SW480 (cell line): ENCODE results near the gene SULF2.

Experiments
- DNase-seq: peaks from one replicate; pipeline ENCODE4 v3.0.0-alpha.2; 2016; ENCODE audit warnings: low spot score

SULF2 gene

DNA sequence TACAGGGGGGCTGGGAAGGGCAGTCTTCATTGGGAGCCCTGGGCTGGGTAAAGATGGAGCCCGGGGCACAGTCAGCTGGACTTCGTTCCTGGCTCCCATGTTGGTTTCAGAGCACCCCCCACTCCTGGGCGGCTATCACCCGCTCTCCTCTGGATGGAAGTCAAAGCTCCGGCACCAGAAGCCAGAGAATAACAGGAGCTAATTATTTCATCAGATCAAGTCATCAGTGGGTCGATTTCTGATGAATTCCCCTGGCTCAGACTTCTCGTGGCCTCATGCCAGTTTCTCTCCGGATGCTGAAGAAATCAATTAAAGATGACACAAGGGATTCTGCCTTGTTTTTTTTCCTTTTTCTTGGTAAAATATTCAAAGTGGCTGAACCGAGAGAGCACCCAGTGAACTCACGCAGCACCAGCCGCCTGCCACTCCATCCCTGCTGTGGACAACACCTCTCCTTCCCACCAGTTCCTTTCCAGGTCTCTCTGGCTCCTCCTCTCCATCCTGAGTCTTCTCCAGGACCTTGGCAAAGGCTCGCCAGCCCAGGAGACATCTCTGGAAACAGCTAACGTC lies 22.5 kb downstream of the SULF2 start:
- DNase-seq, result no peak

DNA sequence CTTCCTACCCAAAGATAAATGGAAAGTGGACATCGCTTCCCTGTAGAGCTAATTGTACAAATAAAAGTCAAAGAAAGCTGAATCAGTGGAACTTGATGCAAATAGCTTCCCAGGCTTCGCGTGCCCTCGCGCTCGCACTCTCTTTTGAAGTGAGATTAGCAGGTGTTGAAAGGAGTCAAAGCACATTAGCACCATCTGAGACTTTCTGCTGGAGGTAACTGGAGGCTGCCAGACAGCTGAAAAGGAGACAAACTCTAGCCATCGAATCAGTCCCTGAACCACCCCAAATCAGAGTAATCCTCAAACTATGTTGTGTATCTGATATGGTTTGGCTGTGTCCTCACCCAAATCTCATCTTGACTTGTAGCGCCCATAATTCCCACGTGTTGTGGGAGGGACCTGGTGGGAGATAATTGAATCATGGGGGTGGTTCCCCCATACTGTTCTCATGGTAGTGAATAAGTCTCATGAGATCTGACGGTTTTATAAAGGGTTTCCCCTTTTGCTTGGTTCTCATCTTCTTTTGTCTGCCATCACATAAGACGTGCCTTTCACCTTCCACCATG lies 23.7 kb downstream of the SULF2 start:
- no peak for DNase-seq

DNA sequence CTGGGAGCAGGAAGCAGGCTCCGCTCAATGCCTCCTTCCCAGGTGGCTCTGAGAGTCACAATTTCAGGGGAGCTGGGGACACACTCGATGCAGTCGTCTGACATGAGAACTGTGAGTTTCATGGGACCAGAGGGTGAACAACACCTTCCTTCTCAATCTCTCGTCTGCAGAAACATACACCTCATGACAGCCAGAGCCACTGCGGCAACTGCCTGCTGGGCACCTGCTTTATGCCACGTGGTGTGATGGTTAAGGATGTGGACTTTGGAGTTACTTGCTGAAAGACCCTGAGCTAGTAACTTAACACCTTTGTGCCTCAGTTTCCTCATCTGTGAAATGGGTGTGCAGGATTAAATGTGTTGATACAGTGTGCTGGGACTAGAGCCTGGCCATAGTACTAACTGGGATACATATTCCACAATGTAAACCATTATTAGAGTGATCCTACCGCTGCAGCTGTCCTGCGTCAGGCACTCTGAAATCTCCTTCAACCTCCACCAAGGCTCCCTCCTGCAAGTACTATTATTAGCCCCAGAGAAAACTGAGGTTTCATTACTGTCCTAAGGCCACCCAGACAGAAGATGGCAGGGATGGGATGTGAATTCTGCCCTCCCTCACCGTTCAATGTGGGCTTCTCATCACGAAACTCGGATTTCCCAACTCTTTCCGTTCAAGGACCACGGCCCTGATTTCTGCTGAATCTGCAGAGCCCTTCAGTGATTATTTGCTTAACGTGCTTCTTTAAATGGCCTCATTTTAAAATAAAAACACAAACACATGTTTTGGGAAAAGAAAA lies 24.4 kb downstream of the SULF2 start:
- no peak for DNase-seq

DNA sequence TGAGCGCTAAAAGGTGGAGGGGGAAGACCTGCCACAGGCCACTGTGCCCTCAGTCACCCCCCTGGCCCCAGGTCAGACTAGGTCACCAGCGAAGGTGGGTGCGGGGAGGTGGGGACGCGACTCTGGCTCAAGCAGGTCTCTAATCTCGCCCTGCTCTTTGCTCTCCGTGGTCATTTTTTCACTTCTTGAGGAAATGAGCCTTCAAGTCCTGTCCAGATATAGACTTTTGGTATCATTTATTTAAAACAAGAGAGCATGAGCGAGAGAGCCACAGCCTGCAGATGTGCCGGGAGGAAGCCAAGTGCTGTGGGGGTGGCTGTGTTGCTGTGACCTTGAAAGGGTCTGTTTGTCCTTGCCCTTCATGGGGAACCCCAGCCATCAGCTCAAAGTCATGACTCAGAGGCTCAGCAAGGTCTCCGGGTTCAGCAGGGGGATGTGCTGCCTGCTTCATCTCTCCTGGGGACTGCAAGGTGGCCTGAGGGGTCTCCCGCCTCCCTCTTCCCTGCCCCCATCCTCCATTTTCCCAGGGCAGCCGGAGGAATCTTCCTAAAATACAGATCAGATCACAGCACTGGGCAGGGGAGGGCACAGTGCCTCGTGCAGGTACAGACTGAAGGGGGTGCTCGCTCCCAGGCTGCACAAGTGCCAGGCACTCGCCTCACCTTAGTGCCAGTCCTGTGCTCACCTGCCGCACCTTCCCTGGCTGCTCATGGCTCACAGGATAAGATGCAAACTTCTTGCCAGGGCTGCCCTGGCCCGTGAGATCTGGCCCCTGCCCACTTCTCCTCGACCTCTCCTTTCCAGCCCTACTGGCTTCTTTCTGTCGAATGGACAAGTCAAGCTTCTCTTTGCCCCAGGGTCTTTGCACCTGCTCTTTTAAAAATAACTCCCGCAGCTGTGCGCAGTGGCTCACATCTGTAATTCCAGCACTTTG lies 26.5 kb downstream of the SULF2 start:
- DNase-seq, result no peak

DNA sequence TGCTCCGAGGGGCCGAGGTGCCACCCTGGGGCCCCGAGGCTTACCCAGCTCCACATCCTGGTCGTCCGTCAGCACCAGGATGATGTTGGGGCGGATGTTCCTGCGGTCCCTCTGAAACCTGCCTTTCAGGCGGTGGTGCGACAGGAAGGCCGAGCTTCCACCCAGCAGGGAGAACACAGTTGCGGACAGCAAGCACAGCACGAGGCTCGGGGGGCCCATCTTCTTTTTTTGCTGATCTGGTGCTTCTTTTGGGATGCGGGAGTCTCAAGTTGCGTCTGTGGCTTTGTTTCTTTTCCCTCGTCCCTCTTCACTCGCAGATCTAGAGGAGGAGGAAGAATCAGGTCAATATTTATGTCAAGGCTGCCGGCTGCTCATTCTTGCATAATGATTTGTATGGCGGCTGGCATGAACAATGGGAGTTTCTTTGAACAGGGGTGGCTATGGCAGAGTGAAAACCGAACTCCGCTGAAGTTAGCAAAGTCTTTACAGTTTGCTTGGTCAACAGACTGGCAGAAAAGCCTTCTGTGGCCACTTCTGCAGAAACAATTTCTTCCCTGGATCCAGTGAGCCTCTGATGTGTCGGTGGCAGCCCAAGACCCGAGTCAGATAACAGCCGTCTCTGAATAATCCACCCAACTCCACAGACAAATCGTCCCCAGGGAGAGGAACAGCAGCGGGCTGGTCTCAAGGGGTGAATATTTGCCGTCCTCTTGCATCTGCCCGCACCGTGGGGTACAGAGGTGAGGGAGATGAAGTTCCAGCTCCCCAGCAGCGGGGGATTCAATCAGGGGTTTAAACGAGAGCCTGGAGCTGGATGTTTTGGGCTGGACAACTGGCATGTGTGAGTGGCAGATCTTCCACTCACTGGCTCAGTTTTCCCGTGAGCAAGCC lies 27.9 kb downstream of the SULF2 start:
- no peak for DNase-seq

DNA sequence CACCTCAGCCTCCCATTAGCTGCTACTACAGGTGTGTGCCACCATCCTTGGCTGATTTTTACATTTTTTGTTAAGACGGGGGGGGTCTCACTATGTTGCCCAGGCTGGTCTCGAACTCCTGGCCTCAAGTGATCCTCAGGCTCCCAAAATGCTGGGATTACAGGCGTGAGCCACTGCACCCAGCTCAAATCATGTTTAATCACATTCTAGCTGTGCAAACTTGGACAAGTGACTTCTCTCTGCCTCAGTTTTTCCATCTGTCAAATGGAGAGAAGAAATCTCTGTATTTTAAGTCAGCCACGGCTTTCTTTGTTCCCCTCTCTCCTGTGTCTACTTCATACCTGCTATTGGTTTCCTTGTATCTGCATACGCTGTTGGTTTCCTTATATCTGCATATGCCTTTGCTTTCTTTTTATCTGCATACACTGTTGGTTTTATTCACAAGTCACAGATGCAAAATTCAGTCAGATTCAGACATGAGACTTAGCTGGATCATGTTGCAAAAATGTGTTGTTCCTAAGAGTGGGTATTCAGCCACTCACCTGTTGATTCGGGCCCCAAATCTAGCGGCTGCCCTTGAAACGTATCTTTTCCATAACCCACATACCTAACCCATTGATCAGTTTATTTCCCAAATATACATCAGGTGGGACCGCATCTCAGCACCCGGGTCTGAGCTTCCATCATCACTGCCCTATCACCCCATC lies 30.2 kb downstream of the SULF2 start:
- DNase-seq, result no peak

DNA sequence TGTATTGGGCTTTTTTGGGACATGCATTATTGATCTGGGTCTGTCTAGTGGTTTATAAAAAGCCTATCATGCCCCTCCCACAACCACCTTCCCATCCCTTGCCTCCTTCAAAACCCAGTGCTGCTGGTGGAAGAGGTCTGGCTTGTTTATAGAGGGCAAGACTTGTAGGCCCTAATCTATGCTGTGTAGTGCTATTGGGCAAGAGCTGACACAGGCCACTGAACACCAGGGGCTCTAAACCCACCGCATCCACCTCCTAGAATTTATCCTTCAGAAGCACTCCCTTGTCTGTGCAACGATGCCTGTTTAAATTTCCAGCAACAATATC lies 30.9 kb downstream of the SULF2 start:
- DNase-seq, result no peak

DNA sequence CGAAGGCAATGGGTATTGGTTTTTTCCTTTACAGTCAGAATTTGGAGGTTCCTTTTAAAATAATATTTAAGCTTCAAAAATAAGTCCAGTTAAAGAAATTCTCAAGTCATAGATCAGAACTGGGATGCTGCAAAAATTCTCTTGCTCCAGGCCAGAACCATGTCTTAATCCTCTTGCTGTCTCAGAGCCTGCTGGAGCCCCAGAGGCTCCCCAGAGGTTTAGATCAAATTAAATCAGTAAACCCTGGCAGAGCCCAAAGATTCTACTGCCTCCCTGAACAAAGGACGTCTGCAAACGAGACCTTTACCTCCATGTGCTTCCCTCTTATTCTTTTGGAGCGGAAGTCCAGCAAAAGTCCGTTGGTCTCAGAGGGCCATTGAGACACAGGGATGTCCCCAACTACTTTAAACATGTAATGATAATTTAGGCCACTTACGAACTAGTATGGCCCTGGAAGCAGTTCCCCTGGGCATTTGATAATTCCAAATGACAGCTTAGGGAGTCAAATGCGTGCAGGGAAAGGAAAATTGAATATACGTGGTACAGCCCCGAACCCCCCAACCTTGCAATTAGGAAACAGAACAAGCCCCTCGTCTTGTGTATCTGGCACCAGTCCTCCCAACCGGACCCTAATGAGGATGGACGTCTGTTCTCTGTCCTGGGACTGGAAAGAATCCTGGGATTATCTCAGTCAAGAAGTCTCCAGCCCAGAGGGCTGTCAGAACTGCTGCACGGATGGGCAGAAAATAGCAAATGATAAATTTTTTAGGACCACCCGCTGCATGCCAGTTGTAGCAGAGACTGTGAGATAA lies 31.5 kb downstream of the SULF2 start:
- DNase-seq, result no peak

DNA sequence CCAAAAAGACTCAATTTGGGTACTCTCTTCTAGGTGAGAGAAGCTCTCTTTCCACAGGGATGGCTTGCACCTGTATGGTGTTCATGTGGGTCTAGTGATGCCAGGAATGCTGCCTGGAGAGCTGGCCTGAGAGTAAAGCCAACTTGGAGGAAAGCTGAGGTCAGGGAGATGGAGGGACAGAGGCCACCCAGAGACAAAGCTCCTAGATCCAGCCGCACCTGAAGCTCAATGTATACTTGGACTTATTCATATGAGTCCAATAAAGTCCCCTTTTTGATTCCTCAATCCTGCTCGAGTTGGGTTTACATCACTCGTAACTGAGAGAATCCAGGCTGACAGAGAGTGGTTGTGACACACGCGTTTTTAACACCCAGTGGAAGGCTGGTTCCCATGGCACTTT lies 33.8 kb downstream of the SULF2 start:
- no peak for DNase-seq

DNA sequence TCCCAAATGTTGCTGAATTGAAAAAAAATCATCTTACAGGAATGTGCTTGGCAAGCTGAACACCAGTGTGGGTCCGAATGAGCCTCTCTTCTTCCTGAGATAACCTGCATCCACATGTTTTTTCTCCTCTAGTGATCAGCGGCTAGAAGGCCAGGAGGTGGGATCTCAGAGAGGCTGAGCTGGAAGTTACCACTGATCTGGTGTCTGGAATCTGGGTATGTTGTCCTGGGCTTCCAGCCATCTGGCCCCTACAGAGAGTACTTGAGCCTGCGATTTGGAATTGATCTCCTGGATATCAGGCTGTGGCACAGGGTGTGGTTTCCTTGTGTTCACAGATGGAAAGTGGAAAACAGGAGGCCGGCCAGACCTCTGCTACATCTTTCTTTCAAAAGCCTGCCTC lies 35.9 kb downstream of the SULF2 start:
- DNase-seq, result no peak

DNA sequence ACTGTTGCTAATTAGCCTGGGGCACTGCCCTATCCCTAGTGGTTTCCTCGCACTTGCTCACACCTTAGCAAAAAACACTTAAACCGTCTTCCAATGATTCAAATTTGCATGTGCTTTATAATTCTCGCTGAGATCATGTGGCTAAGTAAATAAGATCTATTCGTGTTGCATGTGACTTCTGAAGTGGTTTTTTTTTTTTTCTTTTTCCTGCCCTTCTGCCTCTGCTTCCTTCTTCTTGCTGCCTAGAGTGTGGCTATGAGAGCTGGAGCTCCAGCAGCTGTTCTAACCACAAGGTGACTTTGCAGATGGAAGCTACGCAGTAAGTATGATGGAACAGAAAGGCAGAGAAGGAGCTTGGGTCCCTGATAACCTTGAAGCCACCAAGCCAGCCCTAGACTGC lies 36.5 kb downstream of the SULF2 start:
- no peak for DNase-seq

DNA sequence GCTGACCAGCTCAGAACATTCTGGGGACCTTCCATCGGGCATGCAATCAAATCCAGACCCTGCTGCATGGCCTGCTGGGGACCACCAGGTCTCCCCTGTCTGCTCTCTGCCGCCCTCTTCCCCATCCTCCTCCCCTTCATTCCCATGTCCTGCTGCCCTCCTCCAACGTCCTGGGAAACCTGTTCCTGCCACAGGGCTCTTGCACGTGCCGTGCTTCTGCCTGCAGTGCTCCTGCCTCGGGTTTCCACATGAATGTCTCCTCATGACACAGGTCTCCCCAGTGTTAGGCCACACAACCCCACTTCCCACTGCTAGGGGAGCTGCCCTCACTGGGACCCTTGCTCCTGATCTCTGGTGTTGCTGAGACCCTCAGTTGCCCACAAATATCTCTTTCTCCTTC lies 37.2 kb downstream of the SULF2 start:
- no peak for DNase-seq

DNA sequence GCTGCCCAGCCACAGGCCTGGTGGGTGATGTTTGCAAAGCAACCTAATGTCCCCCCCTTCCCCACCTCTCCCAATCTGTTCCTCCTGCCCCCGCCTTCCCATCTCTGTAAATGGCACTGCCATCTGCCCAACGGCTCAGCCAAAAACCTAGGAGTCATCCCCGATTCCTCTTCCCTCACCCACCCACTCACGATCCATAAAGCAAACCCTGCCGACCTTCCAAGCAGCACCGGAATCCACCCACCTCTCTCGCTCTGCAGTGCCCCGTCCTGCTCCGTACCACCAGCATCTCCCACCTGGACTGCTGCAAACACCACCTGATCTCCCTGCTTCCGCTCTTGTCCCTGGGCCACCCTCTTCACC lies 37.6 kb downstream of the SULF2 start:
- DNase-seq, result no peak

DNA sequence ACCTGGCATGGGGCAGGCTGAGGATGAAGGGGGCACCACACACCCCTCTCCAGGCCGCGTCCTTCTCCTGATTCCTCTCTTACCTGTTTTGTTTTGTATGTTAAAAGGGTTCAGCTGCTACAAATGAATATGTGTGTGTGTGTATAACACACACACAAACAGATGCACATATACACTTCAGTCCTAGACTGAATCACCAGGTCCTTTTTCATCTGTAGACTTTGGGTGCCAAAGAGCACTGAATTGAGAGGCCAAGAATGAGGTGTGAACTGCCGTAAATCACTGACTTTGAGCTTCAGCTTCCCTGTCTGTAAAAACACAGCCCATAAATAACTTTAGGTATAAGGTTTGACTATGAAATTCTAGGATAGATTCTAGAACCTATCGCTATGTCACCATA lies 40.5 kb downstream of the SULF2 start:
- no peak for DNase-seq

DNA sequence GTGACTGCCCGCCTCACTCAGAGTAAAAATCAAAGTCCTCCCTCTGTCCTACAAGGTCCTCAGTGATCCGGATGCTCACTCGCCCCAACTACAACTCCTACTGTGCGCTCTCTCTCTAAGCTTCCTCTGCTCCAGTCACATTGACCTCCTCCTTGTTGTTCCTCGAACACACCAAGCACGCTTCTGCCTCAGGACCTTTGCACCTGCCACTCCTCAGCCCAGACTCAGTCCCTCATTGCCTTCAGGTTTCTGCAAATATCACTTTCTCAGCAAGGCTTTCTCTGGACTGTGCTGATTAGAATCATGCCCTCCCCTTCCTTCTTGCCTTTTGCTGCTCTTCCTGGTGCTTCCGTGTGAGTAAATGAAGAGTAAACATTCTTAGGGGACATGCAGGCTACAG lies 41.6 kb downstream of the SULF2 start:
- no peak for DNase-seq

DNA sequence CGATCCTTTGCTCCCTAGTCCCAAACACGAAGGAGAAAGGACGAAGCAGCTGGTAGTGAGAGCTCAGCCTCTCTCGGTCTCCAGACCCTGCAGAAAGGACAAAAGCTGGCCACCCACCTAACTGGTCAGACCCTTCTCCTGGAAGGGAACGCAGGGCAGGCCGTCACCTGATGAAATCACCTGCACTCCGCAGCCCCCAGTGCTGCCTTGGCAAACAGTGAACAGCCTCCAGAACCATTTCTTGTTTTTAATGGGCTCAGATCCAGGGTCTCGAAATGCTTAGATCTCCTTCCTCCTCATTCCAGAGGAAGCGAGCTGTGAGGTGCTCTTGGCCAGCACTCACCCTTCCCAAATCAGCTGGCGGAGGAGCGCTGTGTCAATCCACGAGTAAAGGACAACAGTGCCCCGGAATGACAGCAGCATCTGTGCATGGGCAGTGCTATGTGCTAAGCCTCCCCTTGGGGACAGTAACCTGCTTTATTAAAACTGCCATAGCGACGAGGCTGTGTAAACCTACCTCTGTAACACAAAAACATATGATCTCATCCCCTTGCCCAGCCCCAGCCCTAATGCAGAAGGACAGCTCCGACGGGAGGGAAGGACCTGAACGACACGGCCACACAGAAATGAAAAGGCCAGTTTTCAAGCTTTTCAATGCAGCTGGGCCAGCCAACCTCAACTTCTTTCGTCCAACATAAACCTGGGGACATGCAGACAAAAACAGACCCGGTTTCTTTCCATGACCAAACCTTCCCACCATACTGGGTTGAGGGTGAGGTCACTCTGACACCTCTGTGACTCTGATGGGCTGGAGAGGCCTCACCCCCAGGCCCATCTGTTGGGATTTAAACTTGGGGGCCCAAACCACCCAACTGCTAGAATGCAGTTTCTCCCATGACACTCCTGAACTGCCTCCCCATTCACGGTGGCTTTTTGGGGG lies 43.3 kb downstream of the SULF2 start:
- no peak for DNase-seq

DNA sequence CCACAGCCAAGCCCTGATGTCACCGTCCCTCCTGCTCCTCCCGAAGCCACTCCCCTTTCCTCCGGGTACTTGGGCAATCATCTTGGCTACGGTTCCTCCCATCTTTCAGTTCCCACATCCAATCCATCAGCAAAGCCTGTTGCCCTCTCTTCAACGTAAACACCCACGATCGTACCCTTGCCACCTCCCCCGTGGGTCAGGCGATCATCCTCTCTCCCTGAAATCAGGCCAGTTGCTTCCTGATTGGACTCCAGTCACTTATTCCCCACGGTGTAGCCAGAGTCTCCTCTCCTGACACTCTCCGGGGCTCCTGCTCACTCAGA lies 44.5 kb downstream of the SULF2 start:
- no peak for DNase-seq

DNA sequence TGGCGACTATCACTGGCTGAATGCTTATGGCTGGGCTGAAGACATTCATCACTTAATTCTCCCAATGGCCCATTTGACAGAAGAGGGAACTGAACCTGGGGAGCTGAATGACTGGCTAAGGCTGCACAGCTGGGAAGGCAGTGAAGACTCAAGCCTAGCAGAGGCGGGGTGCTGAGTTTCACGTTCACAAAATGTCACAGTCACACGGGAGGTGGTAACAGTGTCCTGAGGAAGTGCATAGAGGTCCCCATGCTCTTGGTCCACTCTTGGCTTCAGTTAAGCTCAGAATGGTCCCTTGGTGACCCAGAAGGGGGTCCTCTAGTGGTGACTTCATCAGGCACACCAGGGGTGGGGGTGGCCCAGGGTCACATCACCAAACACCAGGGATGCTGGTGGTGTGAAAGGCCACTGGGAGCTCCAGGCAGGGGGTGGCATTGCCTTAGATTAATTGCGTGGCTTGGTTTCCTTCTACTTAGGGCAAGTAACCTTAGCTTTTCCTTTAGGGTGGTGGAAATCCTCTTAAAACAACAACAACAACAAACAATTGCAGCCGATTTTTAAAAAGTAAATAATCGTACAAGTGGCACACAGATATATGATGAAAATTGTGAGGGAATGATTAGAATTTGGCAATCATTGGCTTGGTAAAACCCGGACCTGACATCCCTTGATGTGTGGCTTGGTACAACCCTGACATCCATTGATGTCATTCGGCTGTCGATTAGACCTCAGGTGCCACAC lies 45.0 kb downstream of the SULF2 start:
- DNase-seq, result no peak

DNA sequence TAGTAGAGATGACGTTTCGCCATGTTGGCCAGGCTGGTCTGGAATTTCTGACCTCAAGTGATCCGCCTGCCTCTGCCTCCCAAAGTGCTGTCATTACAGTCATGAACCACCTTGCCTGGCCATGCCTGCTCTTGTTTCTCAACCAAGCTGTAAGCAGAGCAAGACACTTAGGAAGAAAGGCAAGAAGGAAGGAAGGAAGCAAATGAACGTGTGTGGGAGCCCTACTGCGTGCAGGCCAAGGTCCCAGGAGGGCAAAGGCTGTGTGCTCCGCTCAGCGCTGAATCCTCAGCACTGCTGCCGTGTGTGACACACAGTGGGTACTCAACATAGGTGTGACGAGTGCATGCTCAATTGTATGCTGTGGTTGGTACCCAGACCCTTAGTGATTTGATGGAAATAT lies 47.4 kb downstream of the SULF2 start:
- no peak for DNase-seq
